ENCODE results near the gene NFYB.
A peak's percentile ranks its signal among the peaks of the same experiment; 100 is the strongest.
"Not testable (repeated sequence)": the region's sequence is repeated elsewhere in the genome, so short reads cannot be mapped to it uniquely, and the experiment has no call there.

The NFYB gene

GRCh38 chr12:104180374-104180773, 42.4 kb upstream of the NFYB start:
- TF ChIP-seq CTCF (IDR thresholded peaks at IDR 0.05; ENCODE audit: low read depth, low read length, missing control alignments): no peak
- no peak for DNase-seq (ENCODE audit: low read depth)
- in situ Hi-C loops (cut with HindIII; ENCODE audit: low sequenced_read_pairs): no loop called here
- H3K4me3 ChIP-seq (ENCODE audit: low read depth, low read length): no peak overlapping the region

- in situ Hi-C loops (cut with HindIII; ENCODE audit: low sequenced_read_pairs): no loop called here
- TF ChIP-seq CTCF (IDR thresholded peaks at IDR 0.05; ENCODE audit: low read depth, low read length, missing control alignments): peak; percentile 33
- no peak overlapping the region for H3K4me3 ChIP-seq (ENCODE audit: low read depth, low read length)
- peak; percentile 94 for DNase-seq (ENCODE audit: low read depth)
Measured at GRCh38 chr12:104177663-104178501, 39.9 kb upstream of the NFYB start.

- no peak overlapping the region for H3K4me3 ChIP-seq (ENCODE audit: low read depth, low read length)
- DNase-seq (ENCODE audit: low read depth): no peak
- TF ChIP-seq CTCF (IDR thresholded peaks at IDR 0.05; ENCODE audit: low read depth, low read length, missing control alignments): no peak
- in situ Hi-C loops (cut with HindIII; ENCODE audit: low sequenced_read_pairs): no loop called here
Measured at GRCh38 chr12:104177336-104177662, 39.3 kb upstream of the NFYB start.

GRCh38 chr12:104175726-104176247, 37.8 kb upstream of the NFYB start:
- in situ Hi-C loops (cut with HindIII; ENCODE audit: low sequenced_read_pairs): no loop called here
- no peak for DNase-seq (ENCODE audit: low read depth)
- no peak for TF ChIP-seq CTCF (IDR thresholded peaks at IDR 0.05; ENCODE audit: low read depth, low read length, missing control alignments)
- H3K4me3 ChIP-seq (ENCODE audit: low read depth, low read length): no peak overlapping the region

- DNase-seq (ENCODE audit: low read depth); H3K4me3 ChIP-seq (ENCODE audit: low read depth, low read length); in situ Hi-C loops (cut with HindIII; ENCODE audit: low sequenced_read_pairs): not testable (repeated sequence)
Measured at GRCh38 chr12:104173804-104174203, 35.8 kb upstream of the NFYB start.

GRCh38 chr12:104172570-104172947, 34.5 kb upstream of the NFYB start:
- H3K4me3 ChIP-seq (ENCODE audit: low read depth, low read length): no peak overlapping the region
- TF ChIP-seq CTCF (IDR thresholded peaks at IDR 0.05; ENCODE audit: low read depth, low read length, missing control alignments): no peak
- DNase-seq (ENCODE audit: low read depth): no peak
- in situ Hi-C loops (cut with HindIII; ENCODE audit: low sequenced_read_pairs): no loop called here

- TF ChIP-seq CTCF (IDR thresholded peaks at IDR 0.05; ENCODE audit: low read depth, low read length, missing control alignments): no peak
- no peak for DNase-seq (ENCODE audit: low read depth)
- in situ Hi-C loops (cut with HindIII; ENCODE audit: low sequenced_read_pairs): no loop called here
- H3K4me3 ChIP-seq (ENCODE audit: low read depth, low read length): no peak overlapping the region
Measured at GRCh38 chr12:104171785-104172569, 34.0 kb upstream of the NFYB start.

Measured in astrocyte of the cerebellum (primary cell).